Upper lobe of right lung (tissue), 1 donor: ENCODE data around the gene ST8SIA6. TPM values are rescaled to one million over a fixed set of nuclear protein-coding genes. Genes with fewer than 3 reads are reported as not detected.

ENCODE experiments used
- ATAC-seq: fragments of 200-7000 bp; cut with Tn5 transposase; one replicate; pipeline ENCODE4 v1.9.1; 2020; ENCODE audit warnings: mild to moderate bottlenecking, moderate library complexity
- DNase-seq: peaks from one replicate; pipeline ENCODE4 v3.0.0-alpha.2; 2020
- H3K27ac ChIP-seq: fragments of 200-600 bp; one replicate; pipeline ENCODE4 v1.8.0; 2022
- H3K27me3 ChIP-seq: fragments of 200-600 bp; one replicate; pipeline ENCODE4 v1.8.0; 2022; ENCODE audit warnings: mild to moderate bottlenecking
- H3K36me3 ChIP-seq: fragments of 200-600 bp; one replicate; pipeline ENCODE4 v1.8.0; 2022
- H3K4me1 ChIP-seq: fragments of 200-600 bp; one replicate; pipeline ENCODE4 v1.8.0; 2022
- H3K4me3 ChIP-seq: fragments of 200-600 bp; one replicate; pipeline ENCODE4 v1.8.0; 2022; ENCODE audit warnings: mild to moderate bottlenecking
- H3K9me3 ChIP-seq: fragments of 200-600 bp; one replicate; pipeline ENCODE4 v1.8.0; 2022
- intact Hi-C: fragments of 100-400 bp; cut with DNase I; formaldehyde crosslinking; loops from one replicate; pipeline ENCODE4 v1.11.0; 2022
- total RNA-seq: library from RNA; stranded (reverse); fragmentation: NEBNext Ultra II Directional; extraction: Animal tissue kit (Norgen Biotek cat#: 25700); gene quantifications from one replicate; pipeline ENCODE4 v1.2.1, GENCODE V29; 2021
- TF ChIP-seq, protein P1 (sequence below): fragments of 200-600 bp; IDR thresholded peaks from one replicate; pipeline ENCODE4 v1.8.0; 2022; ENCODE audit warnings: antibody characterized with exemption
- donor health status: DM: no; HTN: yes; CAD: no; lungs with severe emphysema.

Gene ST8SIA6
- total RNA-seq, 1 donor from 2014 or later: 13.9 TPM

DNA sequence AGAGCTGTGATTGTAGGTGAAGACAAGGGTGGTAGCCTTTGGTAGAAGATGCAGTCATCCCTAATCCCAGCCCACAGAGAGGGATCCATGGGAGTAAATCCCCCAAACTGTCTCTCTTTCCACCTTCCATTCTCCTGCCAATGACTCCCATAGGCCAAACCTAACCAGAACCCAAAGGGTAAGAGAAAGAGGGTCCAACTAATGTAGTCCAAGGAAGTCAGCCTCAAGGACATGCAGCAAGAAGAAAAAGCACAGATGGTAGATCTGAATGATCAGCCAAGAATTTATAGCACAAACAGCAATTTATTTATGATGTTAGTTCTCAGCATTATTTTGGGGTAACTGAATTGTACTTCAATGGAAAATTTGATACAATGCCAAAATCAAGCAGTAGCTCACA lies 87.7 kb downstream of the ST8SIA6 start:
- Histone ChIP-seq H3K27ac (no peak overlapping the region), H3K4me1 (no peaks in the 10 kb centered on the region), H3K9me3 (no peaks in the 10 kb centered on the region), H3K36me3 (no peaks in the 10 kb centered on the region), H3K4me3 (no peak overlapping the region), H3K27me3 (no peaks in the 10 kb centered on the region)
- intact Hi-C loops: no loop called here
- ATAC-seq: no peak
- TF ChIP-seq, protein P1, sequence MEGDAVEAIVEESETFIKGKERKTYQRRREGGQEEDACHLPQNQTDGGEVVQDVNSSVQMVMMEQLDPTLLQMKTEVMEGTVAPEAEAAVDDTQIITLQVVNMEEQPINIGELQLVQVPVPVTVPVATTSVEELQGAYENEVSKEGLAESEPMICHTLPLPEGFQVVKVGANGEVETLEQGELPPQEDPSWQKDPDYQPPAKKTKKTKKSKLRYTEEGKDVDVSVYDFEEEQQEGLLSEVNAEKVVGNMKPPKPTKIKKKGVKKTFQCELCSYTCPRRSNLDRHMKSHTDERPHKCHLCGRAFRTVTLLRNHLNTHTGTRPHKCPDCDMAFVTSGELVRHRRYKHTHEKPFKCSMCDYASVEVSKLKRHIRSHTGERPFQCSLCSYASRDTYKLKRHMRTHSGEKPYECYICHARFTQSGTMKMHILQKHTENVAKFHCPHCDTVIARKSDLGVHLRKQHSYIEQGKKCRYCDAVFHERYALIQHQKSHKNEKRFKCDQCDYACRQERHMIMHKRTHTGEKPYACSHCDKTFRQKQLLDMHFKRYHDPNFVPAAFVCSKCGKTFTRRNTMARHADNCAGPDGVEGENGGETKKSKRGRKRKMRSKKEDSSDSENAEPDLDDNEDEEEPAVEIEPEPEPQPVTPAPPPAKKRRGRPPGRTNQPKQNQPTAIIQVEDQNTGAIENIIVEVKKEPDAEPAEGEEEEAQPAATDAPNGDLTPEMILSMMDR: no peak
- no peak for DNase-seq

DNA sequence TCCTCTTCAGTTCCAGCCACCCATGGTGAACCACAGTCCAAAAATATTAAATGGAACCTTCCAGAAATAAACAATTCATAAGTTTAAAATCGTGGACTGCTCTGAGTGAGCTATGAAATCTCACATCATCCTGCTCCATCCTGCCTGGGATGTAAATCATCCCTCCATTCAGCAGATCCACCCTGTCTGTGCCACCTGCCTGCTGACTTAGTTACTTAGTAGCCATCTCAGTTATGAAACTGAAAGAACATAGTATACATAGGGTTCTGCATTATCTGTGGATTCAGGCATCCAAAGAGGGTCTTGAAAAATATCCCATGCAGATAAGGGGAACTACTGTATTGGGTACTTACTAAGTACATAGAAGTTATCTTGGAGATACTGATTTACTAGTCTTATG lies 89.0 kb downstream of the ST8SIA6 start:
- intact Hi-C loops: no loop called here
- H3K27ac ChIP-seq: no peak overlapping the region
- no peak for DNase-seq
- TF ChIP-seq, protein P1: no peak
- H3K4me3 ChIP-seq: no peak overlapping the region
- ATAC-seq: no peak
- no peaks in the 10 kb centered on the region for H3K27me3 ChIP-seq
- H3K9me3 ChIP-seq: no peaks in the 10 kb centered on the region
- no peaks in the 10 kb centered on the region for H3K4me1 ChIP-seq
- no peaks in the 10 kb centered on the region for H3K36me3 ChIP-seq

GRCh38 chr10:17358461-17358860 lies 95.9 kb downstream of the ST8SIA6 start:
- Histone ChIP-seq H3K27me3 (no peaks in the 10 kb centered on the region), H3K36me3 (no peaks in the 10 kb centered on the region), H3K4me1 (no peaks in the 10 kb centered on the region), H3K9me3 (no peaks in the 10 kb centered on the region), H3K27ac (no peak overlapping the region), H3K4me3 (no peak overlapping the region)
- intact Hi-C loops: no loop called here
- no peak for ATAC-seq
- TF ChIP-seq, protein P1: no peak
- no peak for DNase-seq

DNA sequence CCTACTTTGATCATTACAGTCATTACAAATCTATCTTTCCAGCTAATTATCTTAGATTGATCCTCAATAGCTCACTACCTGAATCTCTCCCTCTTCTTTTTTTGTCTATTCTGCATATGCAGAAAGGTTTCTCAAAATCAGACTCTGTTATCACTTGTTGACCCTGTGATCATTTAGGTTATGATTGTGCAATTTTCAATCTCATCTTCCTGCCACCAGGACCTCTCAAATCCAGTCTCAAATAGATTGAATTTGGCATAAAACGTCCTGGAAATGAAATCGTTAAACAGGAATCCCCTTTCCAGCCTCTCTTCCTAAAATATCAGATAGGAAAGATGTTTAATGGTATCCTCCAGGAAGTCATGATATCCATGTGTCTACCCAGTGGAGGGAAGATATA lies 96.6 kb downstream of the ST8SIA6 start:
- ATAC-seq (no peak), DNase-seq (no peak)
- Histone ChIP-seq H3K4me1 (no peaks in the 10 kb centered on the region), H3K27ac (no peak overlapping the region), H3K36me3 (no peaks in the 10 kb centered on the region), H3K9me3 (no peaks in the 10 kb centered on the region), H3K27me3 (no peaks in the 10 kb centered on the region), H3K4me3 (no peak overlapping the region)
- TF ChIP-seq, protein P1: no peak
- intact Hi-C loops: no loop called here

DNA sequence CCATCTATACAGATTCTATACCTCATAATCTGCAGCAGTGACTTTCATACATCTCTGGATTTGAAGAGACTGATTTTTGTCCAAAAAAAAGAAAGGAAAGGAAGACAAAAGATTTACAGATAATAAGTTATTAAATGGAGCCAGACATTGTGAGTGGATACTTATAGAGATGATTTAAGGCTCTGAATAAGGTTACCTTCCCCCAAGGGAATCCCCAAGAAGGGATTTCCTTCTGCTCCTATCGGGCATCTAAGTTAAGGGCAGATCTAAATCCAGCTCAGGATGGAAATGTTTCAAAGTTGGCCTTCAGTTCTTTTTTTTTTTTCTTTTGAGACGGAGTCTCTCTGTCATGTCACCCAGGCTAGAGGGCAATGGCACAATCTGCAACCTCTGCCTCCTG lies 97.6 kb downstream of the ST8SIA6 start:
- Histone ChIP-seq H3K4me3 (no peak overlapping the region), H3K27ac (no peak overlapping the region), H3K9me3 (no peaks in the 10 kb centered on the region), H3K27me3 (no peaks in the 10 kb centered on the region), H3K4me1 (no peaks in the 10 kb centered on the region), H3K36me3 (no peaks in the 10 kb centered on the region)
- ATAC-seq (no peak), DNase-seq (no peak)
- TF ChIP-seq, protein P1: no peak
- intact Hi-C loops: no loop called here

- H3K4me1 ChIP-seq: no peaks in the 10 kb centered on the region
- TF ChIP-seq, protein P1: no peak
- H3K4me3 ChIP-seq: no peak overlapping the region
- H3K9me3 ChIP-seq: no peaks in the 10 kb centered on the region
- intact Hi-C loops: no loop called here
- ATAC-seq: no peak
- H3K36me3 ChIP-seq: no peaks in the 10 kb centered on the region
- no peaks in the 10 kb centered on the region for H3K27me3 ChIP-seq
- no peak for DNase-seq
- no peak overlapping the region for H3K27ac ChIP-seq
Observed at GRCh38 chr10:17354781-17355180, 99.6 kb downstream of the ST8SIA6 start.
